Activated CD8-positive, alpha-beta T cell treated with anti-CD3 and anti-CD28 coated beads, Interleukin-2, amount 10 ng/mL, durations not matched to agents 7 days and 5 days (primary cell): ENCODE measurements around the gene SCAMP2. TPM values are rescaled to one million over a fixed set of nuclear protein-coding genes. Genes with fewer than 3 reads are reported as not detected.
A peak's percentile ranks its signal among the peaks of the same experiment; 100 is the strongest.

Experiments used
- ATAC-seq: fragments of 150-1000 bp; cut with Tn5 transposase; one replicate; pipeline ENCODE4 v1.10.0; 2021; ENCODE audit warnings: moderate library complexity
- CTCF ChIA-PET: fragments of 350-600 bp; sonication (Branson Sonifier 250); formaldehyde crosslinking; loops from one replicate; lab custom pipeline; 2021; ENCODE audit warnings: antibody characterized with exemption; lab: Charles Lee
- POLR2A ChIA-PET: fragments of 350-600 bp; sonication (Branson Sonifier 250); formaldehyde crosslinking; loops from one replicate; lab custom pipeline; 2021; ENCODE audit warnings: antibody characterized with exemption; lab: Charles Lee
- DNase-seq: peaks from one replicate; pipeline ENCODE4 v3.0.0-alpha.2; 2020
- H3K27ac Mint-ChIP-seq: one replicate; pipeline ENCODE4 v1.8.0; 2021; ENCODE audit warnings: mild to moderate bottlenecking, mixed read lengths
- H3K27me3 Mint-ChIP-seq: one replicate; pipeline ENCODE4 v1.8.0; 2021; ENCODE audit warnings: low read depth, mixed read lengths
- H3K36me3 Mint-ChIP-seq: one replicate; pipeline ENCODE4 v1.8.0; 2021; ENCODE audit warnings: low read depth, mixed read lengths
- H3K4me1 Mint-ChIP-seq: one replicate; pipeline ENCODE4 v1.8.0; 2021; ENCODE audit warnings: low read depth, mixed read lengths
- H3K4me3 Mint-ChIP-seq: one replicate; pipeline ENCODE4 v1.8.0; 2021; ENCODE audit warnings: mild to moderate bottlenecking, mixed read lengths
- H3K9me3 Mint-ChIP-seq: one replicate; pipeline ENCODE4 v1.8.0; 2022; ENCODE audit warnings: mixed read lengths; ENCODE audit not compliant: insufficient read depth
- total RNA-seq, 2 experiments: library from RNA; stranded (reverse); gene quantifications; one replicate each; pipeline ENCODE4 v1.2.3, GENCODE V29; 2021

The SCAMP2 gene
- total RNA-seq, 2 experiments from 2014 or later = 96.9 to 105 TPM

DNA sequence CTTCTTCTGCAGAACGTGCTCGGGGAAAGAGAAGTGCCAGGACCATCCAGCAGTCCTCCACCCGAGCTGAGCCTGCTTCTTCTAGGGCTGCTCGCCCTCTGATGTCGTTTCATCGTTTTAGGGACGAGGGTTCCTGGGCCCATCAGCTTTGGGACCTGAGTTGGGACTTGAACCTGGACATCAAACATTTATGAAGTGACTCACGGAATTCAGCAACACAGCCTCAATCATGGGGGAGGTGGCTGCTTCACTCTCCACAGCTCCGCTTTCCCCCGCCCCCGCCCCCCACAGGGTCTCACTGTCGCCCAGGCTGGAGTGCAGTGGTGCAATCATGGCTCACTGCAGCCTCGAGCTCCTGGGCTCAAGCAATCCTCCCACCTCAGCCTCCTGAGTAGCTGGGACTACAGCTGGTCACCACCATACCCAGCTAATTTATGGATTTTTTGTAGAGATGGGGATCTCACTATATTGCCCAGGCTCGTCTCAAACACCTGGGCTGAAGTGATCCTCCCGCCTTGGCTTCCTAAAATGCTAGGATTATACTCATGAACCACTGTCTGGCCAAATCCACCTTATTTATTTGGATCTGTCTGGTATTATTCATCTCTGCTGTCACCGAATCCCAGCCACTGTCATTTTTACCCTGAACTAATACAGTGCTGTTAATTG, 725 bp upstream of the SCAMP2 start:
- H3K4me3 Mint-ChIP-seq = peak overlapping the region; percentile 99
- H3K9me3 Mint-ChIP-seq = no peaks in the 10 kb centered on the region
- ChIA-PET CTCF (interaction anchor here (0.9 to 4.1 kb wide), 4 partner anchors 10 to 30 kb away, joined by 3 to 26 read pairs (median 4); no protein-coding TSS in a partner anchor), POLR2A (interaction anchor here (0.6 to 1.6 kb wide), 7 partner anchors 14 to 87 kb away, joined by 3 to 5 read pairs (median 4); partner anchors contain the start of gene COX5A)
- DNase-seq = peak; percentile 52
- peaks cover 37% of the 10 kb centered on the region for H3K4me1 Mint-ChIP-seq
- peak overlapping the region; percentile 94 for H3K27ac Mint-ChIP-seq
- peaks cover 24% of the 10 kb centered on the region for H3K36me3 Mint-ChIP-seq
- peaks cover 6% of the 10 kb centered on the region for H3K27me3 Mint-ChIP-seq
- peak; percentile 4 for ATAC-seq

DNA sequence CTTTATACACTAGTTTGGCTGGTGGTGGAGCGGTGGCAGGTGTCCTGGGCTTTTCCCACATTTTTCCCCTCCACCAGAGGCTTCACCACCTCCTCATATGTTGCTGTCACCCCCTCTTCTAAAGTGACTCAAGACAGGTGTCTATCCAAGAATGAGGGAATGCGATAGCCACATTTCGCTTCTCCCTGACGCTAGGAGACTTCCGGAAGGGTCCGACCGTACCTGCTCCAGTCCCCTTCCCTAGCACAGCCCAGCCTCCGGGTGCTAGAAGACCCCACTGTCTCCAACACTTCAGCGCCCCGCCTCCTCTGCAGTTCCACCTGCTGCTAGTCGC, 496 bp downstream of the SCAMP2 start:
- POLR2A ChIA-PET = interaction anchor here (0.6 to 1.6 kb wide), 3 partner anchors 28 to 327 kb away, joined by 4 read pairs; no protein-coding TSS in a partner anchor
- peaks cover 50% of the 10 kb centered on the region for H3K4me1 Mint-ChIP-seq

DNA sequence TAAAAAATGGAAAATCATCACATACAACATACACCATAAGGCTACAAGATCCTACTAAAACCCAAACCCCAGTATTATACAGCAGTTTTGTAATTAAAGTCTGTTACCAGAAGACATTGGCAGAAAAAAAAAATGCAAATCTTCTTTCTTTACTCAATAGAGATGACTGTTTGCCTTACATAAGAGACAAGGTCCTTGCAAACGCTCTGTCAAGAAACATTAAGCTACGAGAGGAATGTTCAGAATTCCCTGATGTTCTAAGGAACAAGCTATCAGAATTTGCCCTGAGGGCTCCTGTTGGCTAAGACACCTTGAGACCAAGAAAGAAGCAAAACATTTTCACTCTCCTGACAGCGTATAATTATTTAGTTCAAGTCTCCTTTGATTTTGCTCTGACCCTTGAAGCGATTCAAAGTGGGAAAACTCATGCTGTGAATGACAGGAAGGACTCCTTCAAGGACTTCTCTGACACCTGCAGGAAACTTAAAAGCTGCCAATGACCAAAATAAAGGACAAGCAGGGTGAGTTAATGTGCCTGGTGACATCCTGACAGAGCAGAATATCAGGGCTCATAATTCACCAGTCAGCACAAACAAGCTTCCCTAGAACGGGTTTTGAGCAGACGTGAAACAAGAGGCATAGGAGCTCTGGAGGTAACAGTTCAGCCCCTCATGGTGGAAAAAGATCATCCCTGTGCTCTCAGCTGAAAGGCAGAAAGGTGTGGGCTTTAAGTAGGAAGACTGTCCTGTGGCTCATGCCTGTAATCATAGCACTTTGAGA, 2.5 kb downstream of the SCAMP2 start:
- Mint-ChIP-seq H3K27me3 (no peaks in the 10 kb centered on the region), H3K9me3 (no peaks in the 10 kb centered on the region), H3K4me1 (peaks cover 70% of the 10 kb centered on the region), H3K36me3 (peaks cover 51% of the 10 kb centered on the region), H3K4me3 (peak overlapping the region; percentile 99), H3K27ac (peak overlapping the region; percentile 87)
- ATAC-seq = no peak
- ChIA-PET POLR2A (interaction anchor here (0.6 to 3.8 kb wide), 9 partner anchors 13 to 330 kb away, joined by 3 to 33 read pairs (median 5); partner anchors contain the start of genes ARID3B, MPI and ULK3), CTCF (interaction anchor here (0.7 to 5.7 kb wide), 20 partner anchors 12 to 497 kb away, joined by 3 to 82 read pairs (median 6); partner anchors contain the start of genes FAM219B, MPI and ULK3)
- no peak for DNase-seq

More for the DNA sequence above, 496 bp downstream of the SCAMP2 start:
- H3K27ac Mint-ChIP-seq = peak overlapping the region; percentile 94
- ATAC-seq (no peak), DNase-seq (no peak)
- H3K36me3 Mint-ChIP-seq = peaks cover 33% of the 10 kb centered on the region
- peak overlapping the region; percentile 99 for H3K4me3 Mint-ChIP-seq
- H3K9me3 Mint-ChIP-seq = no peaks in the 10 kb centered on the region
- CTCF ChIA-PET = interaction anchor here (1.1 kb wide), 1 partner anchor 13 kb away, joined by 3 read pairs; no protein-coding TSS in a partner anchor
- peaks cover 6% of the 10 kb centered on the region for H3K27me3 Mint-ChIP-seq

DNA sequence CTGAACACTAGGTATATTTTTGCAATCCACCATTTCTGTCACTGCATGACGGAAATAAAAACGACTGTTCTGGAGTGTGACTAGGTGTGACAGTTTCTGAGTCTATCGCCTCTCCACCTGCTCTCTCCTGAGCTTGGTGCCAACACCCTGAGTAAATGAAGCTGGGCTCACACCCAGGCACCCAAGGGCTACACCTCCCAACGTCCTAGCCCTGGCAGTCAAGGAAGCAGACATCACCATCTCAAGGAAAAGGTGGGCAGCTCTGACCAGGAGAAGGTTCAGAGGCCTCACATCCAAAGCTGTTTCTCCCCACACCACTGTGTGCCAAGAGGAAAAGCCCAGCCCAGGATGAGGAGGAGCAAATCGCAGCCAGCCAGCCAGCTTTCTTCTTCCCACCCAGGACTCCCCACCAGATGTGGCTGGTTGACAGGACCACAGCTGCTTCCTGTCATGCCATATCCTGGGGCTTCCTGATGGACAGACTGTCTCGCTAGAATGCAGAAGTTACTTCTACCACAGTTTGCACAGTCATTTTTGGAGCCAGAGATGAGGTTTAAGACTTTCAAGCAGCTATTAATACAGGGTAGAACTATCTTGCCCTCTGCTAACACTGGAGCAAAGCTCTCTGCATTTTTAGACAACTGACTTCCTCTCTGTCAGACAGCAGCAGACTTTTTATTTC, 3.3 kb downstream of the SCAMP2 start:
- ChIA-PET CTCF (interaction anchor here (0.7 to 5.7 kb wide), 20 partner anchors 11 to 498 kb away, joined by 3 to 82 read pairs (median 6); partner anchors contain the start of genes FAM219B, MPI and ULK3), POLR2A (interaction anchor here (0.6 to 3.8 kb wide), 12 partner anchors 12 to 329 kb away, joined by 3 to 33 read pairs (median 4); partner anchors contain the start of genes ARID3B, MPI and ULK3)
- Mint-ChIP-seq H3K4me3 (peak overlapping the region; percentile 99), H3K36me3 (peaks cover 55% of the 10 kb centered on the region), H3K9me3 (no peaks in the 10 kb centered on the region), H3K27me3 (no peaks in the 10 kb centered on the region), H3K27ac (peak overlapping the region; percentile 87), H3K4me1 (peaks cover 74% of the 10 kb centered on the region)
- DNase-seq (peak; percentile 69), ATAC-seq (peak; percentile 16)

DNA sequence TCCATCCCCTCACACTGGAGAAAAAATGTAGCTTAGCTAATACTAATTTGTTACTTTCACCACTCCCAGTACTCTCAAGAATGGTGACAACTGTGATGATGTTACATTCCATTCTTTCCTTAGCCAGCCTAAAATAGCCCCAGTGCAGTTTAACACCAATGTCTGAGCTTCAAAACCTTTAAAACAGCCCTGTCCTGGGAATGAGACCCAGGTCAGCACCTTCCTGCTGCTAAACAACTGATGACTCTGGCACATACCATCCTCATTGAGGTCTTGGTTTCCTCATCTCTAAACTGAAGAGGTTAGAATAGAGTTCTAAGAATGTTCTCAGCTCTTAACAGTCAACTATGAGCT, 3.8 kb downstream of the SCAMP2 start:
- ATAC-seq (no peak), DNase-seq (no peak)
- Mint-ChIP-seq H3K9me3 (no peaks in the 10 kb centered on the region), H3K4me3 (peak overlapping the region; percentile 99), H3K27me3 (no peaks in the 10 kb centered on the region), H3K4me1 (peaks cover 78% of the 10 kb centered on the region), H3K27ac (peak overlapping the region; percentile 87), H3K36me3 (peaks cover 58% of the 10 kb centered on the region)
- ChIA-PET CTCF (interaction anchor here (0.7 to 5.7 kb wide), 19 partner anchors 11 to 254 kb away, joined by 3 to 82 read pairs (median 6); partner anchors contain the start of genes CLK3, FAM219B and ULK3), POLR2A (interaction anchor here (0.6 to 3.8 kb wide), 11 partner anchors 12 to 329 kb away, joined by 3 to 33 read pairs (median 5); partner anchors contain the start of genes ARID3B, MPI and ULK3)

DNA sequence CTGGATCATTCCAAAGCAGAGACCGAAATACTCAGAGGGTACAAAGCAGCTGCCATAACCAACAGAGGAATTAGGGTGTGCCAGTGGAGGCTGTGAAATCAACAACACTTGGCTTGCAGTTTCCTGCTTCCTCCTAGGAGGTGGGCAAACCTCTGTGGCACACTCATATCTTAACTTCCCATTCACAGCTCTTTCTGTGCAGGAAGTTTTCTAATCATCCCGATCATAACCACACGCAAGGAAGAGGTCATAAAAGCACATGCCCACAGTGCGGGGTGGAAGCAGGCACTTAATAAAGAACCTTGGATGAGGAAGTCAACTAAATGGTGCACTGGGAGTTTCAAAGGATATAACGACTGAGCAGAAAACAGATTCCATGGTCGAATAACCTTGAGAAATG, 5.1 kb downstream of the SCAMP2 start:
- ChIA-PET POLR2A (interaction anchor here (1.0 to 3.8 kb wide), 4 partner anchors 10 to 33 kb away, joined by 4 to 33 read pairs (median 4); no protein-coding TSS in a partner anchor), CTCF (interaction anchor here (1.2 to 5.7 kb wide), 6 partner anchors 10 to 253 kb away, joined by 3 to 82 read pairs (median 4); partner anchors contain the start of gene CLK3)
- Mint-ChIP-seq H3K9me3 (no peaks in the 10 kb centered on the region), H3K4me3 (peak overlapping the region; percentile 20), H3K27me3 (no peaks in the 10 kb centered on the region), H3K27ac (peak overlapping the region; percentile 73), H3K4me1 (peaks cover 81% of the 10 kb centered on the region), H3K36me3 (peaks cover 64% of the 10 kb centered on the region)
- DNase-seq = no peak
- ATAC-seq = no peak

DNA sequence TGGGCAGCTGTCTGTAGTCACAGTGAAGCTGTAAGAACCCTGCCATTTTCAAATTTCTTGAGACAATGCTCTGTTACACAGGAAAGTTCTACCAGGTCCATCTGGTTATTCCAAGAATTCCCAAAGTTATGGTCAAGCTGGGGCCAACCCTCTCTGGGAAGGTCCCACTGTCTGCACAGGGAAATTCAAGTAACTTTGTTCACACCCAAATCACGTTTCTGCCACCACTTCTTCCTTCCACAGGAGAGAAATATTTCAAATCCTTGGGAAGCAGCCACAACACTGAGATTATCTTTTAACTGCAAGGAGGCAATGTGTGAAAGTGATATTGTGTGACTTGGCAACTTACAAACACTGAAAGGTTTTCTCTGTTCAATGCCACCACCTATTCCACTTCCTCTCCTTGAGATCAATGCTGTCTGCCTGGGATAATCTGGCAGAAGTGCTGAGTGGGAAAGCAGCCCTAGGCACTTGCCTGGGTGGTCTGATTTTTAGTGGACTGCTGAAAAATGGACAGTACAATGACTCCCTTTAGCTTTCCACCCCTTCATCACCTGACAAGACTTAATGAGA, 5.6 kb downstream of the SCAMP2 start:
- no peak for ATAC-seq
- no peaks in the 10 kb centered on the region for H3K27me3 Mint-ChIP-seq
- DNase-seq = no peak
- peak overlapping the region; percentile 20 for H3K4me3 Mint-ChIP-seq
- POLR2A ChIA-PET = interaction anchor here (1.0 to 3.8 kb wide), 4 partner anchors 10 to 34 kb away, joined by 4 to 33 read pairs (median 4); no protein-coding TSS in a partner anchor
- H3K9me3 Mint-ChIP-seq = no peaks in the 10 kb centered on the region
- peak overlapping the region; percentile 73 for H3K27ac Mint-ChIP-seq
- H3K36me3 Mint-ChIP-seq = peaks cover 60% of the 10 kb centered on the region
- CTCF ChIA-PET = interaction anchor here (1.7 to 5.7 kb wide), 5 partner anchors 9 to 252 kb away, joined by 3 to 82 read pairs (median 5); partner anchors contain the start of gene CLK3
- H3K4me1 Mint-ChIP-seq = peaks cover 80% of the 10 kb centered on the region

DNA sequence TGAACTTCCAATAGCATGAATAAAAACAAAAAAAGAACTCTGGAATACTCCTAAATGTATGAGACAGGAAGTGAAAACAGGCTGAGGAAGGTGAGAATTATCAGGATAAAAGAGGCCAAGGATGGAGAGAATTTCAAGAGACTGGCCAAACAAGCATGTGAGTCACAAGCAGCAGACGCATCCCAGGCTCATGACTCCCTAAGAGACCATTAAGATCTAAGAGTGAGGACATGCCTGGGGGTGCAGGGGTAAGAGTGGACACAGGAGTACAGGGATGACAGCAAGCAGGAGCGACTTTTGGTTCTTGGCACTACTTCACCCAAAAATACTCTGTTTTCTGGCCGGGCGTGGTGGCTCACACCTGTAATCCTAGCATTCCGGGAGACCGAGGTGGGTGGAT, 7.1 kb downstream of the SCAMP2 start:
- H3K36me3 Mint-ChIP-seq = peaks cover 60% of the 10 kb centered on the region
- ATAC-seq = no peak

DNA sequence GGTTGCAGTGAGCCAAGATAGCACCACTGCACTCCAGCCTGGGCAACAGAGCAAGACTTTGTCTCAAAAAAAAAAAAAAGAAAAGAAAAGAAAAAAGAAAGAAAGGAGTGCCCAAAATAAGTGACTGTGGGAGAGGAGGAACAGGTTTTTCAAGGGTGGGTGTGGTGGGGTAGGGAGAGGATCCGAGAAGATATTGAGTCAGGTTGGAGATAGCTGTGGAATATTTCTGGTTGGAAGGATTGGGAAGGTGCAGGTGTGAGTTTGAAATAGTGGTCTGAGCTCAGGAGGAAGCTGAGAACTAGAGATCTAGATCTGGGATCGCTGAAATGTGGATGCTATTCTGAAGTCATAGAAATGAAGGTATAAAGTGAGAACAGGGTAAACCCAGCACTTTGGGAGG, 7.8 kb downstream of the SCAMP2 start:
- Mint-ChIP-seq H3K4me1 (peaks cover 70% of the 10 kb centered on the region), H3K27ac (peak overlapping the region; percentile 67), H3K9me3 (no peaks in the 10 kb centered on the region), H3K27me3 (no peaks in the 10 kb centered on the region), H3K36me3 (peaks cover 55% of the 10 kb centered on the region), H3K4me3 (no peak overlapping the region)
- POLR2A ChIA-PET = no interaction called here
- CTCF ChIA-PET = no interaction called here
- no peak for ATAC-seq
- no peak for DNase-seq

More for the DNA sequence above, 7.1 kb downstream of the SCAMP2 start:
- no peak for DNase-seq
- peaks cover 77% of the 10 kb centered on the region for H3K4me1 Mint-ChIP-seq
- no peaks in the 10 kb centered on the region for H3K27me3 Mint-ChIP-seq
- no peak overlapping the region for H3K27ac Mint-ChIP-seq
- no peaks in the 10 kb centered on the region for H3K9me3 Mint-ChIP-seq
- ChIA-PET POLR2A (no interaction called here), CTCF (interaction anchor here (5.7 kb wide), 1 partner anchor 36 kb away, joined by 82 read pairs; no protein-coding TSS in a partner anchor)
- H3K4me3 Mint-ChIP-seq = no peak overlapping the region

DNA sequence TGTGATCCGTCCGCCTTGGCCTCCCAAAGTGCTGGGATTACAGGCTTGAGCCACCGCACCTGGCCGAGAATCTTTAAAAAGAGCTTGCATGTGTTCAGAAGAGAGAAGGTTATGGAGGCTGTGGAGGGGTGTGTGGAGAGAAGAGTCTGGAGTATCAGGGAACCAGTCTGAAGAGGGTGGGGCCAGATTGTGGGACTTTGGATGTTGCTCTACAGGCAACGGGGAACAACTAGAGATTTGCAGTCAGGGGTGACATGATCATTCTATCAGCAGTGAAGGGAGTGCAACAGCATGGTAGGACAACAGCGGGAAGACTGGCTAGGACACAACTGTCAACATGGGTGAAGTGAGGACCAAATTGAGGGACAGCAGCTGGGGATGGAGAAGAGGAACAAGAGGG, 8.9 kb downstream of the SCAMP2 start:
- ChIA-PET CTCF (interaction anchor here (0.7 to 2.2 kb wide), 3 partner anchors 10 to 77 kb away, joined by 3 to 10 read pairs (median 3); no protein-coding TSS in a partner anchor), POLR2A (interaction anchor here (1.0 to 1.5 kb wide), 2 partner anchors 10 to 19 kb away, joined by 3 to 4 read pairs; no protein-coding TSS in a partner anchor)
- DNase-seq = no peak
- no peak for ATAC-seq
- H3K27me3 Mint-ChIP-seq = no peaks in the 10 kb centered on the region
- peaks cover 51% of the 10 kb centered on the region for H3K36me3 Mint-ChIP-seq
- H3K27ac Mint-ChIP-seq = peak overlapping the region; percentile 59
- H3K4me1 Mint-ChIP-seq = peaks cover 65% of the 10 kb centered on the region
- no peak overlapping the region for H3K4me3 Mint-ChIP-seq
- no peaks in the 10 kb centered on the region for H3K9me3 Mint-ChIP-seq
